Common myeloid progenitor, CD34-positive (primary cell): ENCODE results near the gene POLL.

Experiments
- CTCF ChIA-PET: fragments of 350-600 bp; sonication (Branson Sonifier 250); formaldehyde crosslinking; loops from one replicate; lab custom pipeline; 2021; ENCODE audit warnings: antibody characterized with exemption; lab: Charles Lee
- POLR2A ChIA-PET: fragments of 350-600 bp; sonication (Branson Sonifier 250); formaldehyde crosslinking; loops from one replicate; lab custom pipeline; 2021; ENCODE audit warnings: antibody characterized with exemption; lab: Charles Lee
- DNase-seq, 3 donors: peaks; one replicate each; pipeline versions ENCODE4 v3.0.0 to v3.0.0-alpha.2; 2013
- H3K27ac ChIP-seq, 2 experiments: 1 replicate in 1 of 2; 2 replicates in 1 of 2; pipeline ENCODE4 v1.7.0; 2013; ENCODE audit warnings: inconsistent platforms in 2 of 2, low read length in 2 of 2, mild to moderate bottlenecking in 2 of 2, low read depth in 1 of 2, moderate library complexity in 1 of 2; ENCODE audit not compliant: severe bottlenecking in 2 of 2, insufficient read depth in 1 of 2, poor library complexity in 1 of 2
- H3K27me3 ChIP-seq, 5 experiments: replicated peaks in 2 of 5; 1 replicate in 3 of 5; 2 replicates in 2 of 5; pipeline versions ENCODE4 v1.6.1 to v1.7.0; 2013; ENCODE audit warnings: low read length in 4 of 5, mild to moderate bottlenecking in 2 of 5, moderate library complexity in 2 of 5, inconsistent platforms in 1 of 5; ENCODE audit not compliant: insufficient read depth in 5 of 5, control insufficient read depth in 4 of 5
- H3K36me3 ChIP-seq, 4 experiments: 1 replicate in 2 of 4; 2 replicates in 2 of 4; pipeline versions ENCODE4 v1.6.1 to v1.7.0; 2013; ENCODE audit warnings: low read length in 3 of 4, control low read depth in 1 of 4, mild to moderate bottlenecking in 1 of 4; ENCODE audit not compliant: control insufficient read depth in 4 of 4, insufficient read depth in 4 of 4
- H3K4me1 ChIP-seq, 4 experiments: 1 replicate in 3 of 4; 2 replicates in 1 of 4; pipeline versions ENCODE4 v1.6.1 to v1.7.1; 2013; ENCODE audit warnings: low read length in 3 of 4, mild to moderate bottlenecking in 3 of 4, control low read depth in 1 of 4, inconsistent platforms in 1 of 4, moderate library complexity in 1 of 4; ENCODE audit not compliant: control insufficient read depth in 4 of 4, insufficient read depth in 4 of 4; ENCODE audit errors: control extremely low read depth in 1 of 4
- H3K4me3 ChIP-seq, 7 experiments: 1 replicate in 4 of 7; 2 replicates in 3 of 7; pipeline versions ENCODE4 v1.5.1 to v1.7.0; 2013; ENCODE audit warnings: mild to moderate bottlenecking in 7 of 7, low read length in 6 of 7, moderate library complexity in 6 of 7, inconsistent platforms in 2 of 7, low read depth in 2 of 7, control low read depth in 1 of 7; ENCODE audit not compliant: insufficient read depth in 4 of 7, control insufficient read depth in 1 of 7; ENCODE audit errors: extremely low read depth in 1 of 7
- H3K9me3 ChIP-seq, 5 experiments: 1 replicate in 4 of 5; 2 replicates in 1 of 5; pipeline versions ENCODE4 v1.6.1 to v1.7.1; 2013; ENCODE audit warnings: low read length in 4 of 5, mild to moderate bottlenecking in 2 of 5, inconsistent platforms in 1 of 5, low read depth in 1 of 5, moderate library complexity in 1 of 5; ENCODE audit not compliant: control insufficient read depth in 4 of 5, insufficient read depth in 2 of 5; ENCODE audit errors: control extremely low read depth in 1 of 5
- WGBS: methylation state at CpG from one replicate; pipeline ENCODE4 v1.1.5; 2013; ENCODE audit not compliant: insufficient coverage; 5-methylcytosine and 5-hydroxymethylcytosine counted together

Gene POLL

GRCh38 chr10:101565370-101565900, 22.6 kb downstream of the POLL start:
- Histone ChIP-seq H3K36me3 (no peaks in the 10 kb centered on the region), H3K4me1 (peaks cover 0 to 17% (median 17%) of the 10 kb centered on the region in 4 experiments), H3K9me3 (no peaks in the 10 kb centered on the region), H3K27me3 (peaks cover 4 to 63% (median 28%) of the 10 kb centered on the region in 5 experiments), H3K27ac (no peak overlapping the region), H3K4me3 (no peak overlapping the region)
- POLR2A ChIA-PET = no interaction called here
- DNase-seq = no peak
- CTCF ChIA-PET = interaction anchor here (0.9 kb wide), 1 partner anchor 351 kb away, joined by 3 read pairs; no protein-coding TSS in a partner anchor
- 100% methylated on average over 5 of the region's 5 CpGs for WGBS

GRCh38 chr10:101564490-101564991, 23.5 kb downstream of the POLL start:
- Histone ChIP-seq H3K4me1 (peaks cover 0 to 11% (median 10%) of the 10 kb centered on the region in 4 experiments), H3K27me3 (peaks cover 4 to 60% (median 28%) of the 10 kb centered on the region in 5 experiments), H3K27ac (no peak overlapping the region), H3K36me3 (no peaks in the 10 kb centered on the region), H3K9me3 (no peaks in the 10 kb centered on the region), H3K4me3 (no peak overlapping the region)
- no peak for DNase-seq
- WGBS = 99% methylated on average over 8 of the region's 15 CpGs
- CTCF ChIA-PET = no interaction called here
- POLR2A ChIA-PET = interaction anchor here (0.6 kb wide), 1 partner anchor 322 kb away, joined by 3 read pairs; no protein-coding TSS in a partner anchor

DNA sequence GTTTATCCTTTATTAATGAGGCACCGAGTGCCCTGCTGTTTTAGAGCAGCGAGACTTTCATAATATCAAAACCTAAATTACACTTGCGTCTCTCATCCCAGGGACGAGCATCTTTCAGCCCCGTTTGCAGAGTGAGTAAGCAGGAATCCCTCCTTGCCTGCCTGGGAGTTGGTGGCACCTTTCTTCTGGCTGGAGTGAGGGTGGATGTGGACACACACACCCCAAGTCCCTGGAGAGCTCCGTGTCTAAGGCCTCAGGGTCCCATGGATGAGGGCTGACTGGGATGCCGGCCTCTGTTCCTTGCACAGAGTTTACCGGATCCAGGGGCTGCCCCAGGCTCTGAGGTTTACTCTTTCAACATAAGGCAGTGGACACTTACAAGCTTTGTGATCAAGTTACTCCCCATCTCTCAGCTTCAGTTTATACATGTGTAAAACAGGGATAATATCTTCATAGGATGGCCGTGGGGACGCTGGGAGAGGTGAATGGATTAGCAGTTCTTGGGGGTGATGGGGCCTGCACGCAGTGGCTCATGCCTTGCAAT, 24.5 kb downstream of the POLL start:
- H3K27ac ChIP-seq = no peak overlapping the region
- peaks cover 0 to 11% (median 8%) of the 10 kb centered on the region in 4 experiments for H3K4me1 ChIP-seq
- no peak overlapping the region for H3K4me3 ChIP-seq
- CTCF ChIA-PET = no interaction called here
- WGBS = 95% methylated on average over 10 of the region's 11 CpGs
- H3K27me3 ChIP-seq = peaks cover 4 to 50% (median 23%) of the 10 kb centered on the region in 5 experiments
- no peaks in the 10 kb centered on the region for H3K36me3 ChIP-seq
- no peak for DNase-seq
- no peaks in the 10 kb centered on the region for H3K9me3 ChIP-seq
- POLR2A ChIA-PET = interaction anchor here (0.6 kb wide), 1 partner anchor 321 kb away, joined by 3 read pairs; no protein-coding TSS in a partner anchor

GRCh38 chr10:101563007-101563406, 25.1 kb downstream of the POLL start:
- Histone ChIP-seq H3K27me3 (peaks cover 4 to 44% (median 18%) of the 10 kb centered on the region in 5 experiments), H3K36me3 (no peaks in the 10 kb centered on the region), H3K9me3 (no peaks in the 10 kb centered on the region), H3K4me1 (peaks cover 0 to 16% (median 11%) of the 10 kb centered on the region in 4 experiments), H3K4me3 (no peak overlapping the region), H3K27ac (no peak overlapping the region)
- no peak for DNase-seq
- WGBS = no CpG with 5 or more reads among the region's 3 CpGs
- CTCF ChIA-PET = no interaction called here
- POLR2A ChIA-PET = no interaction called here

GRCh38 chr10:101562231-101562630, 25.8 kb downstream of the POLL start:
- no peak overlapping the region for H3K27ac ChIP-seq
- H3K9me3 ChIP-seq = no peaks in the 10 kb centered on the region
- H3K4me1 ChIP-seq = peaks cover 0 to 19% (median 13%) of the 10 kb centered on the region in 4 experiments
- CTCF ChIA-PET = interaction anchor here (1.0 to 1.2 kb wide), 2 partner anchors 9 to 14 kb away, joined by 3 read pairs; no protein-coding TSS in a partner anchor
- no peaks in the 10 kb centered on the region for H3K36me3 ChIP-seq
- 96% methylated on average over 5 of the region's 5 CpGs for WGBS
- peaks cover 4 to 36% (median 12%) of the 10 kb centered on the region in 5 experiments for H3K27me3 ChIP-seq
- no peak for DNase-seq
- POLR2A ChIA-PET = interaction anchor here (0.6 kb wide), 1 partner anchor 1957 kb away, joined by 3 read pairs; no protein-coding TSS in a partner anchor
- H3K4me3 ChIP-seq = no peak overlapping the region

DNA sequence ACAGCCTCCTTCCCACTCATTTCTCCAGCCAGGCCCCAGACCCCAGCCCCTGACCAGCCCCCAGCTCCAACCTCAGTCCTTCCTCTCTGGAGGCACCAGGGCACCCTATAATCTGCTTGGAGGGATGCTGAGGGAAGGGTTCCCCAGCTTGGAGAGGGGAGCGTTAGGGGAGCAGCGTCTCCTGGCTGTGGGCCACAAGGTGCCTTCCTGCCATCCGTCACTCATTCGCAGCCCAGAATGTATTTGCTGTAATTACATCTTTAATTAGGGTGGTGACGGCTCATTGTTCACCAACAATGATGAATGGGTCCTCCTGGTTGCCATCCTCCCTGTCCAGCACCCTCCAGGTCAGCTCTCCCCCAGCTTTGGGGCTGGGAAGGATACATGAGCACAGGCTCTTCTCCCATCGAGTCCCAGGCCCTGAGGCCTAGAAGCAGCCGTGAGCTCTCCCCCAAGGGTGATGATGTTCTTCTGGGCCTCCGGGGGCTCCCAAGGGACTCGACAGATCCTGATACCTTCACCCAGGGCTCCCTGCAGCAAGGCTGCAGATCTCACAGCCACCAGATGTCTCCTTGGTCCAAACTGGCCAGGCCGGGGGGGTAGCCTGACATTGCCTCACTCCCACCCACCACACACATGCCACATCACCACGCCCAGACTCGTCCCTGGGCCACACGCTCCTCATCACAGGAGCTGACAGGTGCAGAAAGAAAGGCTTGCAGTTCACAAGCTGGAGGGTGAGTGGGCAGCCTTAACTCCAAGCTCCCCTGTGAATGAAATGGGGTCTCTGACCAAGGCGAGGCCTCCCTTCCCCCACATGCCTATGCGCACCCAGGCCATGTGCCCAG, 26.8 kb downstream of the POLL start:
- Histone ChIP-seq H3K27me3 (peaks cover 0 to 28% (median 7%) of the 10 kb centered on the region in 5 experiments), H3K9me3 (no peaks in the 10 kb centered on the region), H3K4me1 (peaks cover 0 to 13% (median 6%) of the 10 kb centered on the region in 4 experiments), H3K27ac (no peak overlapping the region), H3K4me3 (no peak overlapping the region), H3K36me3 (no peaks in the 10 kb centered on the region)
- CTCF ChIA-PET = interaction anchor here (1.0 to 1.5 kb wide), 4 partner anchors 8 to 260 kb away, joined by 3 read pairs; no protein-coding TSS in a partner anchor
- POLR2A ChIA-PET = interaction anchor here (0.9 kb wide), 1 partner anchor 15 kb away, joined by 4 read pairs; no protein-coding TSS in a partner anchor
- 92% methylated on average over 9 of the region's 15 CpGs for WGBS
- peak in 1 of 3 donors; percentile 12 for DNase-seq
